Mucosa of descending colon (tissue), 3 donors: ENCODE data around the gene ARID1B. TPM values are rescaled to one million over a fixed set of nuclear protein-coding genes. Genes with fewer than 3 reads are reported as not detected.

Source experiments
- ATAC-seq: fragments of 200-7000 bp; cut with Tn5 transposase; one replicate; pipeline ENCODE4 v1.9.1; 2020; ENCODE audit warnings: mild to moderate bottlenecking, moderate library complexity
- DNase-seq, 3 donors: peaks; one replicate each; pipeline ENCODE4 v3.0.0-alpha.2; 2020
- H3K36me3 ChIP-seq: fragments of 200-600 bp; one replicate; pipeline ENCODE4 v1.8.0; 2021; ENCODE audit warnings: low read depth, mild to moderate bottlenecking
- H3K4me1 ChIP-seq: fragments of 200-600 bp; one replicate; pipeline ENCODE4 v1.8.0; 2021; ENCODE audit warnings: low read depth, mild to moderate bottlenecking
- H3K4me3 ChIP-seq: fragments of 200-600 bp; one replicate; pipeline ENCODE4 v1.8.0; 2021; ENCODE audit warnings: mild to moderate bottlenecking
- H3K9me3 ChIP-seq: fragments of 200-600 bp; one replicate; pipeline ENCODE4 v1.8.0; 2021; ENCODE audit warnings: mild to moderate bottlenecking
- CTCF ChIP-seq: fragments of 200-600 bp; IDR thresholded peaks from one replicate; pipeline ENCODE4 v1.8.0; 2022; ENCODE audit warnings: antibody characterized with exemption, mild to moderate bottlenecking
- intact Hi-C, 2 donors: fragments of 100-400 bp; cut with DNase I in 1 of 2; cut with micrococcal nuclease in 1 of 2; formaldehyde crosslinking; loops; one replicate each; pipeline versions ENCODE4 v1.11.0 to v1.11.1; 2022; cut with DNase I, micrococcal nuclease
- total RNA-seq, 3 donors: library from RNA; stranded (reverse); fragmentation: NEBNext Ultra II Directional in 2 of 3; extraction: Animal tissue kit (Norgen Biotek cat#: 25700) in 2 of 3; gene quantifications; one replicate each; pipeline versions ENCODE4 v1.2.1 to v1.2.4, GENCODE V29; 2021 to 2023
- donor health status: DM: no; HTN: no; CAD: no; lungs with moderate emphysema.
- donor health status: DM: no; HTN: no; CAD: no.
- donor health status: DM: no; HTN: yes; CAD: no.

The ARID1B gene
- total RNA-seq, 3 donors from 2014 or later = 71.8 to 102 (median 101) TPM

GRCh38 chr6:156876302-156876701 lies 99.1 kb downstream of the ARID1B start:
- intact Hi-C loops = no loop called here
- Histone ChIP-seq H3K4me1 (peaks cover 10% of the 10 kb centered on the region), H3K9me3 (no peaks in the 10 kb centered on the region), H3K4me3 (no peak overlapping the region), H3K36me3 (no peaks in the 10 kb centered on the region)
- ATAC-seq (no peak), DNase-seq (peak in 2 of 3 donors; percentile 43 to 53)
- TF ChIP-seq CTCF = no peak

GRCh38 chr6:156877126-156877863 lies 100.1 kb downstream of the ARID1B start:
- H3K36me3 ChIP-seq = no peaks in the 10 kb centered on the region
- no peak for DNase-seq
- no peak for ATAC-seq
- peaks cover 10% of the 10 kb centered on the region for H3K4me1 ChIP-seq
- no peak overlapping the region for H3K4me3 ChIP-seq
- intact Hi-C loops = no loop called here
- H3K9me3 ChIP-seq = no peaks in the 10 kb centered on the region
- TF ChIP-seq CTCF = no peak

- ATAC-seq = no peak
- intact Hi-C loops = no loop called here
- H3K36me3 ChIP-seq = no peaks in the 10 kb centered on the region
- DNase-seq = no peak
- no peak for TF ChIP-seq CTCF
- H3K9me3 ChIP-seq = no peaks in the 10 kb centered on the region
- H3K4me3 ChIP-seq = no peak overlapping the region
- peaks cover 16% of the 10 kb centered on the region for H3K4me1 ChIP-seq
Observed at GRCh38 chr6:156878681-156879080, 101.5 kb downstream of the ARID1B start.

- H3K4me3 ChIP-seq = no peak overlapping the region
- H3K9me3 ChIP-seq = no peaks in the 10 kb centered on the region
- ATAC-seq (no peak), DNase-seq (no peak)
- no peaks in the 10 kb centered on the region for H3K36me3 ChIP-seq
- no peak for TF ChIP-seq CTCF
- peaks cover 18% of the 10 kb centered on the region for H3K4me1 ChIP-seq
- intact Hi-C loops = no loop called here
Observed at GRCh38 chr6:156879186-156879585, 102.0 kb downstream of the ARID1B start.

- ATAC-seq (no peak), DNase-seq (no peak)
- intact Hi-C loops = no loop called here
- H3K4me1 ChIP-seq = peaks cover 18% of the 10 kb centered on the region
- no peaks in the 10 kb centered on the region for H3K9me3 ChIP-seq
- H3K4me3 ChIP-seq = no peak overlapping the region
- H3K36me3 ChIP-seq = no peaks in the 10 kb centered on the region
- no peak for TF ChIP-seq CTCF
Observed at GRCh38 chr6:156879591-156879990, 102.4 kb downstream of the ARID1B start.

GRCh38 chr6:156880913-156881312 lies 103.7 kb downstream of the ARID1B start:
- DNase-seq (no peak), ATAC-seq (no peak)
- H3K4me1 ChIP-seq = peaks cover 18% of the 10 kb centered on the region

More at GRCh38 chr6:156880913-156881312, 103.7 kb downstream of the ARID1B start:
- H3K9me3 ChIP-seq = no peaks in the 10 kb centered on the region
- no peak overlapping the region for H3K4me3 ChIP-seq
- no peaks in the 10 kb centered on the region for H3K36me3 ChIP-seq
- no peak for TF ChIP-seq CTCF
- intact Hi-C loops = no loop called here
